Hepatocyte (in vitro differentiated cells): ENCODE results near the gene NEU3.

ENCODE experiments used
- CTCF ChIP-seq: fragments of 200-600 bp; sonication (generic); IDR thresholded peaks from 2 replicates; pipeline ENCODE4 v1.5.1; 2016; ENCODE audit warnings: antibody characterized with exemption, mild to moderate bottlenecking; ENCODE audit not compliant: poor library complexity
- EZH2 ChIP-seq: fragments of 200-600 bp; sonication (generic); IDR thresholded peaks from 2 replicates; pipeline ENCODE4 v1.6.1; 2016; ENCODE audit warnings: antibody characterized with exemption, mild to moderate bottlenecking, borderline replicate concordance
- EZH2phosphoT487 ChIP-seq: fragments of 200-600 bp; sonication (generic); IDR thresholded peaks from one replicate; pipeline ENCODE4 v1.6.1; 2018; ENCODE audit warnings: antibody characterized with exemption, mild to moderate bottlenecking, low read depth, moderate library complexity; ENCODE audit not compliant: unreplicated experiment, severe bottlenecking

- TF ChIP-seq CTCF: no peak
- TF ChIP-seq EZH2phosphoT487: no peak
- TF ChIP-seq EZH2: no peak
Measured at GRCh38 chr11:74984070-74984469, 4.7 kb upstream of the NEU3 start.
